Amniotic epithelial cell (primary cell): ENCODE results near the gene AGR3.

Source experiments
- DNase-seq: peaks from one replicate; pipeline ENCODE4 v3.0.0-alpha.2; 2010; ENCODE audit warnings: low read depth

Gene AGR3

DNA sequence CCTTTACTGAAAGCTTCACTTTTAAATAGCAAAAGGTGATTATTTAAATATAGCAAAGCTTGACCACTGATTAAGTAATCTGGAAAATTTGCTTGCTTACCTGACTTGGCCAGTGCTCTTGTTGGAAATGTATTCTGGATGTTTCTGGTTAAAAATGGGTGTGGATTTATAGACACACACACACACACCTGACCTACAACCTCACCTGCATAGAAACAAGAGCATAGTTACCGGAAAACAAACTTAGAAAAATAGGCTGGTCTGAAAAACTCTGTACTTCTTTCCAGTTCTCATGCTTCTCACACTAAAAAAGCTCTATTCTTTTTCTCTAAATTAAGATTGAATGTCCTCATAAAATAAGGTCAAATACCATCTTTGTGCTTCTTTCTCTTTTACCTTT, at the start of gene AGR3:
AGR3 (minus strand) TSS at position 140 of the 400 bp plus-strand sequence. CDS start 3,365 bp downstream, outside the sequence.
- no peak for DNase-seq

DNA sequence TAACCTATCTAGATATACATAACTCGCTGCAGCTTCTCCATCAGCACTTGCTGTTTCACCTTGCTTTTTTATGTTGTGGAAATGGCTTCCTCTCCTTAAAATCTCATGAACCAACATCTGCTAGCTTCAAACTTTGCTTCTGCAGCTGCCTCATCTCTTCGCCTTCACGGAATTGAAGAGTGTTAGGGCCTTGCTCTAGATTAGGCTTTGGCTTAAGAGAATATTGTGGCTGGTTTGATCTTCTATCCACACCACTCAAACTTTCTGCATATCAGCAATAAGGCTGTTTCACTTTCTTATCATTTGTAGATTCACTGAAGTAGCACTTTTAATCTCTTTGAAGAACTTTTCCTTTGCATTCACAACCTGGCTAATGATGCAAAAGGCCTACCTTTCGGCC, 49.2 kb upstream of the AGR3 start:
- no peak for DNase-seq

DNA sequence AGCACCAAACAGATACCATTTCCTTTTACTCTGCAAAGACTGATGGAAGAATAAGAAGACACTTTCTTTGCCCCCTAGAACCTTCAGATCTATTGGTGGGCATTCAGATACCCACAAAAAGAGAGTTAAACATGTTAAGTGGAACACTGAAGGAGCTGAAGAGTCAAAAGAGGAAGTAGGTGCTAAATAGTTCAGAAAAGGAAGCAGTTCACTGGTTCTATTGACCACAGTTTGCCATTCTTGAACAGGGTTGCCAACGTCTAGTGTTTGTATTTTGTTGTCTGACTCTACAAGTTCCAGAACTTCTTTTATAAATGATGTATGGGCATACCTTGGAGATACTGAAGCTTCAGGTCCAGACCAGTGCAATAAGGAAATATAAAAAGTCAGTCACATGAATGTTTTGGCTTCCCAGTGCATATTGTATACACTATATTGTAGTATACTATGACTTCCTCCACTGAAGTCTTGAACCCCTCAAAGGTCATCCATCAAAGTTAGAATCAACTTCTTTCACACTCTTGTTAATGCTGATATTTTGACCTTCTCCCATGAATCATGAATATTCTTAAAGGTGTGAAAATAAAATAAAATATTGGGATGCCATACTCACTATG, 47.5 kb upstream of the AGR3 start:
- no peak for DNase-seq

DNA sequence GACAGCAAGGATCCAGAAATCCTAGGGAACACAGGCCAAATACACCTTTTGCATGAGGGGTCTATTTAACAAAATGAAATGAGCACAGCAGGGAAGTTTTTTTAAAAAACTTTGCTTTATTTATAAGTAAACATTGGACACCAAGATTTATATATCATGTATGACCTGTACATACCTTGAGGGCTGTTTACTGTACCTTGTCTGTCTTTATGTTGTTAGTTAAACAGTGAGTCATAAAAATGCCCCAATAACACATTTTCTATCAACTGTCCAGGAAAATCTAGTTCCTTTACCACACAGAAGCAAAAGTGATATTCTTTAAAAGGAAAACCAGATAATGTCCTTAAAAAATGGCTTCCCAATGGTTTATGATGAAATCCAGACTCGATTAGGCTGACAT, 45.1 kb upstream of the AGR3 start:
- no peak for DNase-seq

DNA sequence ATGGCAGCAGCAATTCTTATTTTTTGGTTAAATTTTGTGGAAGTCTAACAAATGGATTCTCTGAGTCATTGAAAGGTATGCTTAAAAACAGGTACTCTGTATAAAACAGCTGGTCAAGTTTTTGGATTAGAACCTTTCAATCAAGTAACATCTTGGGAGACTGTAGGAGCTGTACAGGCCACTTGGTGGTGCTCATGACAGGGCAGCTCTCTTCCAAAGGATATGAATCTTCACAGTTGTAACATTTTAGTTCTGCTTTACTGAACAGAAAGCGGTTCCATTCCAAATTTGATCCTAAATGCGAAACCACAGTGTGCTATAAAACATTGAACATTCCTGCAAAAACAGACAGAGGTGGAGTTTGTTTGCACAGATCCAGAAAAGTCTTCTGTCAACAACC, 44.5 kb upstream of the AGR3 start:
- DNase-seq, result peak; percentile 50

DNA sequence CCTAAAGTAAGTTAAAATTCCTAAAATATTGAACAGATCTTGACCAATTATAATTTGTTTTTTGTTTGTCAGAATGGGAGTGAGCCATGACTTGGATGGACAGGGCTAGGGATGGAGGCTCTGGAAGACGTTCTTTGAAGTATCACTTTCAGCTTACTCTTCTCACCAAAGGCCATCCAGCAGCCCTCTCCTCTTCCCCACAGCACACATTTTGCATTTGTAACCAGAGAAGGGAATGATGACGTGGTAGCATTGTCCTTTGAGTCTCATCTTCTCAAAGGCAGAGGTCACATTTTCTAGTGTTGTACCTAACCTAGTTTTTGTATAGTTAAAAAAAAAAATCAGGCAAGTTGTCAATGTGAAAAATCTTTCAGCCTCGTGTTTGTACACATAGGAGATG, 43.8 kb upstream of the AGR3 start:
- DNase-seq, result no peak

DNA sequence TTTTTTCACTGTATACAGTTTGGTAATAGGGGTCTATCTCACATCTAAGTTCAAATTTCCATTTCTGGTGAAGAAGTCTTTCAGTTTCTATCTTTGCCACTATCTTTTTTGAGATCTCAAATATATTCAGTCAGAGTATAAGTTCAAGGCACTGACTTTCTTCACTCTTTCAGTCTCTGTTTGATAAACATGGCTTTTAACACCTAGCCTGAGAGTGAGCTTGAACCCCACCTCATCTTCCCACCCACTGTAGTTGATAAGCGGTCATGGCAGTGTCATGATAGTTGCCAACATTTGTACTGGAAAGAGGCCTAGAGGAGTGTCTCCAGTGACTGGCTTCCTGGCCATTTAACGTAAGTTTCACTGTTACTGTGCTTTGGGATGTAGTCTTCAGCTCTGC, 41.2 kb upstream of the AGR3 start:
- no peak for DNase-seq

DNA sequence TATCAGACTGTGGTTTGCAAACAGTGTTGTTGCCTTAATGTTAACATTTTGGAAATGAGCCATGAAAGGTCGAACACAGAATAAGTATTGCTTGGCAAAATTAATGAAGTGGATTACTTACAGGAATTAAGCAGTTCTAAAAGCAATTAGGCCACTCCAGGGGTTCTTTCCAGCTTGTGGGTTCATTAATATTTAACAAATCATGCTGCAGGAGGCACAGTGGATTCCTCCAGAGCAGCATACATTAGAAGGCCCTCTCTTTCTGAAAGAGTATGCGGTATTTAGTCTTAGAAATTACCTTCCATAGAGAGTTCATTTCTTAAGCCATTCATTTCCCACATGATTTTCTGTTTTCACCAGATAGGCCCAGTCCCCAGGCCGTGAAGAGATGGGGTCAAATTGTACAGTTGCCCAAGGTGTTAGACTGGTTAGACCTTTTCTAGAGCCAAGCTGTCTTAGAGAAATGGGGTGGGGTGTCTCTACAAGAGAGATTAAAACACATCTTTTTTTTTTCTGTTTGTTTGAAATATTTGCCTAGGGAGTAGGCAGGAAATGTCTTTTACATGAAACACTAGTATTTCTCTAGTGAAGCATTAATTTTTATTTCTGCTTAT, 40.0 kb upstream of the AGR3 start:
- DNase-seq, result no peak

DNA sequence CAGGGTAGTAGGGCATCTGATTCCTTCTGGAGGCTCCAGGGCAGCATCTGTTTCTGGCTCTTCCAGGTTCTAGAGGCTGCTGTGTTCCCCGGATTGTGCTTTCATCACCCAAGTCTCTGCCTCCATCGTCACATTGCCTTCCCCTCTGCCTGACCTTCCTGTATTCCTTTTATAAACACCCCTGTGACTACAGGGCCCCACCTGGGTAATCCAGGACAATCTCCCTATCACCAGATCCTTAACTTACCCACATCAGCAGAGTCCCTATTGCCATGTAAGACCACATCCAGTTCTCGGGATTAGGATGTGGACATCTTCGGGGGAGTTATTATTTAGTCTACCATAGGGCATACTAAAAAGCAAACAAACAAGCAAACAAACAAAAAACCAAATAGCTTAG, 39.4 kb upstream of the AGR3 start:
- no peak for DNase-seq

DNA sequence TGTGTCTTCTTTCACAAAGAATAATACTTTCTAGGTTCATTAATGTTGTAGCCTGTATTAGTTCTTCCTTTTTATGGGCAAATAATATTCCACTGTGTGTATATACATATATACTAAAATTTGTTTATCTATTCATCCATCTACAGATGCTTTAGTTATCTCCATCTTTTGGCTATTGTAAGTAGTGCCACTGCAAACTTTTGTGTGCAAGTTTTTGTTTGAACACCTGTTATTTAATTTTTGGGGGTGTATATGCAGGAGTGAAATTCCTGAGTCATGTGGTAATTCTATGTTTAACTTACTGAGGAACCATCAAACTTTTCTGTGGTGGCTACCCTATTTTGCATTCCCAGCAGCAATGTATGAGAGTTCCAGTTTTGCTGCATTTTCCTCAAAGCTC, 37.7 kb upstream of the AGR3 start:
- no peak for DNase-seq

DNA sequence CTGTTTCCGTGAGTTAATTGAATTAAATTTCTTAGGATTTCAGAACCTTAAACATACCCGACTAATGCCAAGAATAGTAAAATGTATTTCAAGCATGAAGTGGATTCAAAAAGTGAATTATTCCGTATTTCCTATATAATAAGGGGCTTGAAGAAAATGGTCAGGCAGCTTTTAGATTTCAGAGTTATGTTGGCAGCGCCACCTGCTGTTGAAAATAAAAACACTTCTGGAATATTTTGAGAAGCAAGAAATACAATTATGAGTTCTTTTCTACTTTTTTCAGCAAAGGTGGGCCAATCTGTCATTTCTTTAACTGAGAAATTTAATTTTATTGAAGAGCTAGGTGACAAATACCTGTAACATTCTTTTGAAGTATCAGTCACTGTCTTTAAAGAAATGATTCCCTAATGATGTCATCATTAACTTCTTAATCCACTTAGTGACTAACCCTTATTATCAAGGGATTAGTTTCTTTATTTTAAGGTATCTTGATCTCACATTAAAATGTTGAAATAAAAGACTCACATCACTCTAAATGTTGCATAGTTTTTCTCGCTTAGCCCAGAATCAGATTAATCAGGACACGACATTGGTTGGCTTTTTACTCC, 36.6 kb upstream of the AGR3 start:
- peak; percentile 50 for DNase-seq

DNA sequence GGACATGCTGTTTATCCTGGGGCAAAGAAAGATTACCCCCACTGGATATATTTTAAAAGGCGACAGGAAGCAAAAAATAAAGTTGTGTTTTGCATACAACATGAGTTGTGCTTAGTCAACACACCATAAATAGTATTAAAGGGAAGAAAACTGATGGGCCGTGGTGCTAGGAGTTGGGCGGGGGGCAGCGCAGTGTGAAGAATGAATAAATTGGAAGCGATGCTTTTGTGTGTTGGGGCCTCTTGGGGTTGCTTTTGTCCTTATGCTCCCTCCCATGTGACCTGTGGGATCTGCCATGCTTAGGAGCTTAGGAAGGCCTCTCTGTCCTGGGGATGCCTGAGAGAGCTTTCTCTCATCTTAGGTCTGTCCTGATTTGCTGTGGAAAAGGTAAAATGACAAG, 35.0 kb upstream of the AGR3 start:
- no peak for DNase-seq

DNA sequence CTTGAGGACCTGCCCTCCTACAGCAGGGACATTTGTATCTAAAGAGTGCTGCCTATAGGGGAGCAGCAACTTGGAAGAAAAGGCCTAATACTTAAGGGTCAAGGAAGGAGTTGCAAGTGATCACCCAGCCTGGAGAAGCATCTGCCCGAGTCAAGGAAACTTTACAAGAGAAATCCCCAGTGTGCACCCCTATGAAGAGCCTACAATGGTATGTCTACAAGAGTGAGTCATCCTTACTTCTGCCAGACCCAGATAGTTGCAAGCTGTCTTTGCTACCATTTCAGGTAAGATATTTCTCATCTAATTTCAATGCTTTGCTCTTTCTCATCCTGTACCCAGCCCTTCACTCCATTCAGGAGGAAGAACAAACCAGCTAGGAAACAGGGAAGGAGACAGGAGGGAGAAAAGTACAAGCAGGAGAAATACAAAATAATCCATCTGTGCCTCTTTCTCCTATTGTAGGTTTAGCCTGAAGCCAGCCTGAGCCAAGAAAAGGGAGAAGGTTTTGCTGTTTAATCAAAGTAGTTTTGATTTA, 34.4 kb upstream of the AGR3 start:
- DNase-seq, result peak; percentile 91

DNA sequence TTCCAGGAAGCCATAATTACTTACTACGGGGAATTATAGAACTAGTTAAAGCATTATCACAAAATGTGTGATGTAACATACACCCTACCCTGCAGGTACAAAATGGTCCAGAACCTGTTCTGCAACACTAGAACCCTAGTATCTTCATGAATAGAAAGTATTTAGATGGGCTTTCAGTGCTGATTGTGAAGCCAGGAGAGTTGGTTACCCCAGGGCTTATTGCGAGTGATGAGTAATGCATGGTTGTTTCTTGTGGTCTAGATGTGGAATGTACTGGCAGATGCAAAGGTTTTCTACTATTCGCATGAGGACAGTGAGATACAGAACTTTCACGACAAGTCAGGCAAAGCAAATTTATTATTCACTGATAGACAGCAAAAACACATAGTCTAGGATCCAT, 33.6 kb upstream of the AGR3 start:
- peak; percentile 95 for DNase-seq

DNA sequence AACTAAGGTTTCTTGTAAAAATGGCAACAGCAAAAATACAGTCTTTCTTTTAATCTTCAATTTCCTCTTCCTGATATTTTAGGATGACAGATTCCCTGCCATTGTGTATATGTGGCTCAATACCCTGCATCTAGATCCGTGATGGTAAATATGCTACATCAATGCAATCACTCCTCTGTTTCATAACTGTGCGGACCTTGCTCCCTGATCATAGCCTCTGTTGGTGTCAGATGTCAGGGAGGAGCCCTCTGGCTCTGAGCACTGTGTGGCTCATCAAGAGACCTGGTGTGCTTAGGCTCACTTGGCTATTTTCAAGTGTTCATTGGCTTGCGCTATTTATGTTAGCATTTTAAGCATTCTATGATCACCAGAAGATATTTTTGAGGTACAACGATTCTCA, 33.0 kb upstream of the AGR3 start:
- no peak for DNase-seq

DNA sequence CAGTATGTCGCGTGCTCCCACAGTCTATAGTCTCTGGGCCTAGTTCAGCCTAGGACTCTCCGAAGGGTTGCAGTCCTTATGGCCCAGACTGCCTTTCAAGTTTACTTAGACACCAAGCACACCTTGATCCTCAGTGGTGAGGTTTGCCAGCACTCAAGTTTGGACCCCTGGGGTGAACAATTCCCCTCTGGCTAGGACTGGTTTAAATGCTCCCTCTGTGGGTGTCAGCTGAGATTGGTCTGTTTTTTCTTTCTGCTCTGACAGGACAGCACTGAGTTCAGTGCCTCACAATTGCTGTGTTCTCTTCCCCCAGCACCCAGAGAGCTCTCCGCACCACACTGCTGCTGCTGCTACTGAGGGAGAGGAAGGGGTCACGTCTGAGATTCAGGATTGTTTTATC, 31.9 kb upstream of the AGR3 start:
- DNase-seq, result no peak

DNA sequence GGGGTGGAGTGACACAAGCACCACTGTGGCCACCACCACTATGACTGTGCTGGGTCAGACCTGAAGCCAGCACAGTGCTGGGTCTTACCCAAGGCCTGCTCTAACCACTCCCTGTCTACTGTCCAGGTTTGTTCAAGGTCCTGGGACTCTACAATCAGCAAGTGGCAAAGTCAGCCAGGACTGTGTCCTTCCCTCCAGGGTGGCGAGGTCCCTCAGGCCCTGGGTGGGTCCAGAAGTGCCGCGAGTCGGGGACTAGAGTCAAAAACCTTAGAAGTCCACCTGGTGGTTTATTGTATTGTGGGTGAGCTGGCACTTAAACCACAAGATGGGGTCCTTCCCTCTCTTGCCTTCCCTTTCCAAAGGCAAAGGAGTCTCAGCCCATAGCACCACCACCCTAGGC, 30.8 kb upstream of the AGR3 start:
- DNase-seq, result no peak

DNA sequence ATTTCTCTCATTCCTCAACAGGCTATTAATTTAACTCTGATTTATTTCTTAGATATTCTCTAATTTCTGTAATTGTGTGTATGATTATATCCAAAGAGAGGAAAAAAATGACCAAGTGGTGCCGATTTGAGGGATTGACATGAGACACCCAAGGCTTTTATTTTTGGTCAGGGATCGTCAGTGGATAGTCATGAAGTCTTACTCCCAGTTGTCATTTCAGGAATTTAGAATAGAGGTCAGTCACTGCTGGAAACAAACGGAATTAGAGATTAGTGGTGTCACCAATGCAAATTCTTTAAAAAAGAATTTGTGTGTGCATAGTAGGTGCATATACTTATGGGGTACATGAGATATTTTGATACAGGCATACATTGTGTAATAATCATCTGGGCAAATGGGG, 26.8 kb upstream of the AGR3 start:
- no peak for DNase-seq

DNA sequence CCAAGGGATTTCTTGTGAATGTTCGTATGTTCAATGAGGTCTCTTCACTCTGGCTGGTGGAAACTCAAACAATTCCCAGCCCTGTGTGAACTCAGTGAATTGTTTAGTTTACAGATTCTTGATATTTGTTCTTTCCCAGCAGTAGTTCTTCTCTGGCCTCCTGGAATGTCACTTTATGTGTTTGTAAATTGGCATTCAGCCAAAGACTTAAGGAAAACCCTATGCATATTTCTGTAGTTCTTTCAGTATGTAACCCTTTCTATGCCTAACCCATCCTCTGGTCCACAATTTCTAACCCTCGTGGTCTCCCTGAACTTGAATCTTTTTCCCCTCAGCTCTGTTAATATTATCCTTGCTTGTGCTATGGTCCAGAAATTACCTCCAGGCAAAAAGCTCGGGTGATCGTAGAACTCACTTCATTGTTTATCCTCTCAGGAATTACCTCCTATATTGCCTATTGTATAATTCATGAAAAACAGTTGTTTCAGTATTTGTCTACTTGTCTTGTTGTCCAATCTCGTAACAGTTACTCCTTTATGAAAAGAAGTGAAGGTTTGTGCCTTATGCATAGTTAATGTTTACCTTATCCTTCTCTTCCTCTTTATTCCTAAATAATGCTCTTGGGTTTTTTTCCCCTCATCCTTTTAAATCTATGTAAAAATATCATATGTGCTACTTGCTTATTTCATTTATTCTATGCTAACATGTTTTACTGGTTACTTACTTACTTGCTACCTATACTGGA, 23.7 kb upstream of the AGR3 start:
- peak; percentile 56 for DNase-seq

DNA sequence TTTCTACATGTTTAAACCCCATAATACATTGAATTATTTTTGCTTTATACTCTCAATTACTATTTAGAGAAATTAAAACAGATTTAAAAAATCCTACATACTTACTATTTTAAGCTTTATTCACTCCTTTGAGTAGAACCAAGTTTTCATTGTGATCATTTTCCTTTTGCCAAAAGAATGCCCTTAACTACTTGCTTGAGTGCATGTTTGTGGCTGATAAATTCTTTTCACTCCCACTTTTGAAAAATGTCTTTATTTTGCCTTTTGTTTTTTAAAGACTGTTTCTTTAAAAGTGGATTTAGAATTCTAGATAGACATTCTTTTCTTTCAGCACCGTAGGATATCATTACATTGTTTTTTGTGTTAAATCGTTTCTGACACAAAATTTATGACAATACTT, 22.3 kb upstream of the AGR3 start:
- DNase-seq, result no peak

DNA sequence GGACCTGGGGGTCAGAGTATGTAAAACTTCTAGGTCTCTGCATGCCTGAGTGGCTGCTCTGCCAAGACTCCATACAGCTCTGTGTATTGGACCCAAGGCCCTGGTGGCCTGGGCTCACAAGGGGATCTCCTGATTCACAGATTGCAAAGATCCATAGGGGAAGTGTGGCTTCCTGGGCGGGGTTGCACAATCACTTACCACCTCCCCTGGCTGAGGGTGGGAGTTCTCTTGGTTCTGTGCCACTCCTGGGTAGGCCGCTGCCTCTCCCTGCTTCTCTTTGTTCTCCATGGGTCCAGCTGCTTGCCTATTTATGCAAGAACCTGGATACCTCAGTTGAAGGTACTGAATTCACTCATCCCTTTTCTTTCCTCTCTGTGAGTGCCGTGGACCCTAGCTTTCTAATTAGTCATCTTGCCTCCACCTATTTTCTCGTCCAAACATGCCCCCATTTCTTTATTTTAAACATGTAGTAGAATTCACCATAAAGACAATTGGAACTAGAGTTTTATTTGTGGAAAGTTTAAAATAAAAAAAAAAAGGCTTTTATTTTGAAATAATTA, 18.5 kb upstream of the AGR3 start:
- DNase-seq, result no peak

DNA sequence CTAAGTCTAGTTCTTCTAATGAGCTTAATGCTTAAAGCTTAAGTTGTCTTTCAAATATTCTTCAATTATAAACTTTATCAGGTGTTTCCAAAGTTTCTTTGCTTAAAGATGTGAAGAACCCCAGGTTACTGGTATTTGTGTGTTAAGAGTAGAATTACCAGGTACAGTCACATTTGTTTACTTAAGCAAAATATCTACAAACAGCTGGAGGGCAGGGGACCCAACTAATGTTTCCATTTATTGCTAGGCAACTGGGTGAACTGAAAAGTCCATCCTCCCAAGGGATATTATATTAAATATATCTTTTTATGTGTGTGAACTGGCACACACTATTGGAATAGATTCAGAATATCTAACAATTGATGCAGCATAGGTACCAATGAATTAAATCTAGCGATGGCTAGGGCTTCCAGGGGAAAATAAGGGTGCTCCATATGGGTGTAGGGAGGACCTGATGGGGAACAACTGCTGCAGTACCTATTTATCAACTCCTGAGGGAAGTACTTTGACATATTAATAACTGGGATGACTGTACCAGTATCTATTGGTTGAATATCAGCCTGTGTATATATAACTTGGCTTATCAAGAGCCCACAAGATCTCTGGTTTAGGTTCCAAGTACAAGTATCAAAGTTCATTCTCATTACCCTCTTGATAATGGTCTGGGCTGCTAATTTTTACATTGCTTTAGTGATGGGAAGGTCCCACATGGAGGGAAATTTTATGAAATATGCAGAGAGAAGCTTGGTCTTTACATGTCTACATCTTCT, 10.3 kb upstream of the AGR3 start:
- DNase-seq, result no peak
